ENCODE data around the gene ZNF804B.

The ZNF804B gene

DNA sequence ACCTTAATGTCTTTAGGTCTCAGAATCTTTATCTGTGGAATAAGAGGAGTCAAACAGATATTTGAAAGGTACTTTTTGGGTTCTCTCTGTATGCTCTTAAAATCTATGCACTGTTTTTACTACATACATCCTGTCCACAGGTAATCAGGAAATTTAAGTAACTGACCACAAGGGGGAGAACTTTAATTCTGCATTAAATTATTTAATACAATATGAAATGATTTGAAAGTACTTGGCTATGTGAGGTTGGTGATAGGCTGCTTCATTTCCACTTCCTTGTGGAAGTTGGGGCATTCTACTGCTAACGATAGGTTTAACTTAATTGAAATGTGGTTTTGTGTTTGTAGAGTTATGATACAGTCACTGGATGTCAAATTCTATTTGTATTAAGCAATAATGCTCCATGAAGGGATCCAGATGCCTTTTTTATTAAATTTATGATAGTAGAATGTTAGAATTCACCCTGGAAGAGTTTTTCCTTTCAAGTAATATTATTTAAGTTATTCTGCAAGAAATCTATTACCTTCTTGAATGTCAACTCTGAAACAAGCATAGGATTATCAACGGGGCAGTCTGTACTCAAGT, 30.1 kb downstream of the ZNF804B start:
- Histone ChIP-seq H3K27me3 (ENCODE audit: insufficient read depth, low read length) (no peaks in the 10 kb centered on the region), H3K4me1 (ENCODE audit: insufficient read depth, low read length) (no peaks in the 10 kb centered on the region), H3K9me3 (ENCODE audit: low read length) (no peaks in the 10 kb centered on the region), H3K4me3 (ENCODE audit: low read length) (no peak overlapping the region), H2AFZ (ENCODE audit: low read depth, low read length) (no peak overlapping the region), H3K36me3 (ENCODE audit: insufficient read depth, low read length) (no peaks in the 10 kb centered on the region)

DNA sequence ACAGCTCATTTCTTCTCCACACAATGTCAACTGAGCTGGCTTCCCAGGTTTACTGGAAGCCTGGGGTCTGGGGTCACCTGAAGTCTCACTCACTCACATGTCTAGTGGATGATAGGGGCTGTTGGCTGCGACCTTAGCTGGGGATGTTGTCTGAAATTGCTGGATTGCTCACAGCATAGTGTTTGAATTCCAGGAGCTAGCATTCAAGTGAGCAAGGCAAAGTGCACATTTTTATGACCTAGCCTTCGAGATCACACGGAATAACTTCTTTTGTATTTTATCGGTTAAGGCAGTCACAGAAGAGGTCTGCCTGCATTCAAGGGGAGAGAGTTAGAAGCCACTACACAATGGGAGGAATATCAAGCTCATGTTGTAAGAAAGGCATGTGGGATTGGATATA, 32.4 kb downstream of the ZNF804B start:
- Histone ChIP-seq H3K4me3 (ENCODE audit: low read length) (no peak overlapping the region), H2AFZ (ENCODE audit: low read depth, low read length) (no peak overlapping the region), H3K9me3 (ENCODE audit: low read length) (no peaks in the 10 kb centered on the region), H3K4me1 (ENCODE audit: insufficient read depth, low read length) (no peaks in the 10 kb centered on the region), H3K36me3 (ENCODE audit: insufficient read depth, low read length) (no peaks in the 10 kb centered on the region), H3K27me3 (ENCODE audit: insufficient read depth, low read length) (no peaks in the 10 kb centered on the region)

DNA sequence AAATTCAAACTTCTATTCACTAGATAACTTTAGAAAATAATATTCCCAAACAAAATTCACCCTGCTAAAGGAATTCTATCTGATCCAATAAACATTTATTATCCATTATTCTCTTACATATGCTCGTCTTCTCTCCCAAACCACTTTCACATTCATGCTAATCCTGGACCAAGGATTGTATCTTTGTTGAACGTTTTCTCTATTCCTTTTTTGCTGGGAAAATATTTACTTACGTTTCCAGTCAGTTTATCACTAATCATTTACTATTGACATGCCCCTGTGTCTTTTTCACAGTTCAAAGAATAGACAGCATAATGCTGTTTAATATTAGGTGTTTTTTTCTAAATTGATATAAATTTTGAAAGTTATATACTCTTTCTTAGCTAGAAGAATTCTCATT, 32.9 kb downstream of the ZNF804B start:
- no peaks in the 10 kb centered on the region for H3K9me3 ChIP-seq (ENCODE audit: low read length)
- no peaks in the 10 kb centered on the region for H3K36me3 ChIP-seq (ENCODE audit: insufficient read depth, low read length)
- no peak overlapping the region for H2AFZ ChIP-seq (ENCODE audit: low read depth, low read length)
- no peaks in the 10 kb centered on the region for H3K27me3 ChIP-seq (ENCODE audit: insufficient read depth, low read length)
- no peaks in the 10 kb centered on the region for H3K4me1 ChIP-seq (ENCODE audit: insufficient read depth, low read length)
- H3K4me3 ChIP-seq (ENCODE audit: low read length): no peak overlapping the region

DNA sequence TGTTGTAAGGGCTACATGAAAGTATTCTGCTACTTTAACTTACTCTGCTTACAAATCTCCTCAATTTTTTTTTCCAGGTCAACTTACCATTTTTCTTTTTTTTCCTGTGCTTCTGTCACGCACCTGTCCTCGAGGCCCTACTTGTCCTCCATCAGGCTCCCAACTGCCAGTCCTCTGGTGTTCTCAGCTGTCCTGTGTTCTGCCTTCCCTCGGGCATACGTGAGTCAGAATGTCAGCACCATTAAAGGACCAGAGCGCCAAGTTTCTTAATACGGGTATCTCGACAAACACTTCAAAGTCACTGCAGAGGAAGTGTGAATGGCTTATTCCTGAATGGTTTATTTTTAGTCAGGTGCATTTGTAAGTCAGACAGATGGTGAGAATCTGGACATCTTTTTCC, 36.1 kb downstream of the ZNF804B start, which contains the start of gene TEX47:
TSS of gene TEX47 (minus strand) at position 185 of the 400 bp plus-strand sequence. CDS start 795 bp downstream, outside the sequence.
- H3K4me1 ChIP-seq (ENCODE audit: insufficient read depth, low read length): no peaks in the 10 kb centered on the region
- no peak within 1 kb of the TSS for H2AFZ ChIP-seq (ENCODE audit: low read depth, low read length)
- H3K9me3 ChIP-seq (ENCODE audit: low read length): no peaks in the 10 kb centered on the region
- H3K36me3 ChIP-seq (ENCODE audit: insufficient read depth, low read length): no peaks in the 10 kb centered on the region
- H3K4me3 ChIP-seq (ENCODE audit: low read length): no peak within 1 kb of the TSS
- no peaks in the 10 kb centered on the region for H3K27me3 ChIP-seq (ENCODE audit: insufficient read depth, low read length)

DNA sequence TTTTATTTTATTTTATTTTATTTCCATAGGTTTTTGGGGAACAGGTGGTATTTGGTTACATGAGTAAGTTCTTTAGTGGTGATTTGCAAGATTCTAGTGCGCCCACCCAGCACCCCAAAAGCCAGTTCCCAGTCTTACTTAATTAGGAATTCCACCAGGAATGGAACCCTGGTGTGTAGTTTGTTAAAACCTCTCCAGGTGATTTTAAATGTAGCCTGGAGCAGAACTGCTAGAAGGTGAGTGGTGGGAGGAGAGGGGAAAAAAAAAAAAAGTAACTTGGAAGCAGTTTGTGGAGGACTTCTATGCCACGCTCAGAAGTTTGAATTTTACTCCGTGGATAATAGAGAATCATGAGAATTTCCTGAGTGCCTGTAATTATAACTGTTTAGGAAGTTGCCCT, 41.5 kb downstream of the ZNF804B start:
- Histone ChIP-seq H3K9me3 (ENCODE audit: low read length) (no peaks in the 10 kb centered on the region), H3K27me3 (ENCODE audit: insufficient read depth, low read length) (no peaks in the 10 kb centered on the region), H3K36me3 (ENCODE audit: insufficient read depth, low read length) (no peaks in the 10 kb centered on the region), H3K4me3 (ENCODE audit: low read length) (no peak overlapping the region), H2AFZ (ENCODE audit: low read depth, low read length) (no peak overlapping the region), H3K4me1 (ENCODE audit: insufficient read depth, low read length) (no peaks in the 10 kb centered on the region)

DNA sequence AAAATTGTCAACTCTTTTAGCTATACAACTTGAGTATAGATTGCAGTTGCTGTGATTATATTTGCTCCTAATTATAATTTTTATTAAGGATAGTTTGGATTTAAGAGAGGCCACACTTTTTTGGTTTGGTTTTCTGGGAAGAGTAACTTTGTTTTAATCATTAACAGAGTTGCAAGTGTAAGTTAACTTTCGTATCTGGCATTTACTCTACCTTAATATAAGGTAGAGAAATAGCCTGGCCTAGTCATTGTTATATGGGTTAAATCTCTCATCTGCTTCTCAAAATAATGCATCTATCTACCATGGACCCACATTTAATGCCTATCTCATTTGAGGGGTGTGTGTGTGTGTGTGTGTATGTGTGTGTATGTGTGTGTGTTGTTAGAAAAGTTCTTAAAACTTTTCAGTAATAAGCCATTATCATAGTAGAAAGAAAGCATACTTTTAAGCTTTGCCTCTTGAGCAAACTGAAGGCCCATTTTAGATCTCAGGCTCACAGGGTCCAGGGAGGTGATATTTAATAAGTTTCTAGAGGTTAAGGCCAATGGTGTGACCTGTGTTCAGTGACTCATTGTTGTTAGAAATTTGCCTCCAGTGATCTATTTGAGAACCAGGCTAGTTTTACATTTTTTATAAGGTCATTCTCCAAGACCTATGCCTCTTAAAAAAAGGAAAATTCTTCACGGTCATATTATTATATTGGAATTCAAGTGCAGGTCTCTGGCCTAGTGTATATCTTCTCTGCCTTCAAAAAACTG, 47.0 kb downstream of the ZNF804B start:
- no peaks in the 10 kb centered on the region for H3K36me3 ChIP-seq (ENCODE audit: insufficient read depth, low read length)
- H3K4me3 ChIP-seq (ENCODE audit: low read length): no peak overlapping the region
- no peaks in the 10 kb centered on the region for H3K4me1 ChIP-seq (ENCODE audit: insufficient read depth, low read length)
- no peak overlapping the region for H2AFZ ChIP-seq (ENCODE audit: low read depth, low read length)
- no peaks in the 10 kb centered on the region for H3K9me3 ChIP-seq (ENCODE audit: low read length)
- no peaks in the 10 kb centered on the region for H3K27me3 ChIP-seq (ENCODE audit: insufficient read depth, low read length)

DNA sequence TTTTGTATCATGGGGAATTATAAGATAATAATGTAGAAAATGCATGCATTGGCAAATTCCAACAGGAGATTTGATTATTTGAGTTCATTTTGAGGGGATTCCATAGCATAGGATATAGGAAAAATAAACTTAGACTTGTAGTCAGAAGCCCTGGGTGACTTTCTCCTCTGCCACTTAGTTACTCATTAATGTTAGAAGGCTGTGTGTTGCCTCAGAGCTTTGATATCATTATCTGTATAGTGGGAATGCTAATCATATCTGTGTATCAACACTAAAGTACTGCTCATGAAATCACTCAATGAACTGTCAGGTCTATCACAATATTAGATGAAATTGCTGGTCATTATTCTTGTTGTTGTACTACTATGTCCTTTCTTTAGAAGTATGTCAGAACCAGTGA, 59.1 kb downstream of the ZNF804B start:
- H3K9me3 ChIP-seq (ENCODE audit: low read length): no peaks in the 10 kb centered on the region
- H3K36me3 ChIP-seq (ENCODE audit: insufficient read depth, low read length): no peaks in the 10 kb centered on the region
- no peaks in the 10 kb centered on the region for H3K27me3 ChIP-seq (ENCODE audit: insufficient read depth, low read length)
- H3K4me1 ChIP-seq (ENCODE audit: insufficient read depth, low read length): no peaks in the 10 kb centered on the region
- H2AFZ ChIP-seq (ENCODE audit: low read depth, low read length): no peak overlapping the region
- H3K4me3 ChIP-seq (ENCODE audit: low read length): no peak overlapping the region

DNA sequence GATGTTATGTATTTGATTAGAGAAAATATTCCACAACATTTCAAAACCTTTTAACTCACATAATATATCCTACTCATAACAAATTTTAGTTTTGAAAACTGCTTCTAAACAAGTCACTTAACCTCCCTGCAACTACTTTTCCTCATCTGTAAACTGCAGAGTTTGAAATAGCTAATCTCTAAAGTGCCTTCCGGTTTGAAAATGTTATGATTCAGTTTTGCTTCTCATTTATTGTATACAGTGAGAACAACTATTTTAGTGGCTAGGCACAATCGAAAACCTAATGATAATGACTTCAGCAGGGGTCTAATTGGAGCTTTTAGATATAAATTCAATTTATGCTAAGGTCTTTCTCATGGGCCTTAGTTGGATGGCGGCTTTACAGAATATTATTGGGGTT, 66.7 kb downstream of the ZNF804B start:
- Histone ChIP-seq H3K9me3 (ENCODE audit: low read length) (no peaks in the 10 kb centered on the region), H2AFZ (ENCODE audit: low read depth, low read length) (no peak overlapping the region), H3K27me3 (ENCODE audit: insufficient read depth, low read length) (no peaks in the 10 kb centered on the region)

DNA sequence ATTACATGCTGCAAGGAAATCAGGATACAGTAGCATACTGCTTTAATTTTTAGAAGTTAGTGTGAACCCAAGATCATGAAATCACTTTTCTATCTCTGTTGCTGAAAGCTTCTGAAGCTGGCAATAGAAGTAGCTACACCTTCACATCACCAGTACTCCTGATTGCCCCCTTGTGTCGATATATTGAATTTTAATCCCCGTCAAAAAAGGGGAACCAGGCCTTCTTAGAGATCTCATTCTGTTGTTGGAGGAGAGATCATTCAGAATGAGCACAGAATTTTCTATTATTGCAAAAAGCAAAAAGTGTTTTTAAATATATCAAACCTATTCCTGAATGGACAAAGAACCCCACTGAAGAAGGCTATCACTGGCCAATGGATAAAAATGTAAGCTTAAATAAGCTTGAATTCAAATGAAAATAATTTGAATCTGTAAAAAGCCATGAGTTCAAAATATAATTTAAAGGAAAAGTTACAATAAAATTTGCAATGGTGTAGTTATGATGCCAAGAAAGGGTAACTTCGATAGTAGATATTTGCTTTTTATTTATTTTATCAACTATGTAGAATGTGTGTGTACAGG, 75.7 kb downstream of the ZNF804B start:
- Histone ChIP-seq H3K27me3 (ENCODE audit: insufficient read depth, low read length) (no peaks in the 10 kb centered on the region), H3K4me3 (ENCODE audit: low read length) (no peak overlapping the region)

More for the DNA sequence above, 66.7 kb downstream of the ZNF804B start:
- Histone ChIP-seq H3K4me3 (ENCODE audit: low read length) (no peak overlapping the region), H3K4me1 (ENCODE audit: insufficient read depth, low read length) (no peaks in the 10 kb centered on the region), H3K36me3 (ENCODE audit: insufficient read depth, low read length) (no peaks in the 10 kb centered on the region)

DNA sequence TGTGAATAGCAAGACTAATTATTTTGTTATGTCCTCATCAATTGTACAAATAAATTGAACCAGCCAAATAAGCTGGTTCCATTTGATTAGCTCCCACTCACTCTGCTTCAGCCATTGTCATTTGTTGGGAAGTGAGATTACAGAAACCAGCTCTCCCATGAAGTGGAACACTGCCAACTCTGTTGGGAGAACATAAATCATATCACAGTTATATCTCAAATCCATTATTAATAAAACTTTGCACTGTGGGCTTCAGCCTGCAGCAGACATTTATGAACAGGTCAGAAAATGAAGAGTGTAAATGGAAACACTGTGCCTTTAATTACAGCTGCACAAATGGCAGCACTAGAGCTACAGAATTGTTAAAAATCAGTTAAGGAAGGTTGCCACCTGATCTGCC, 82.7 kb downstream of the ZNF804B start:
- H3K27me3 ChIP-seq (ENCODE audit: insufficient read depth, low read length): no peaks in the 10 kb centered on the region
- no peak overlapping the region for H2AFZ ChIP-seq (ENCODE audit: low read depth, low read length)
- no peaks in the 10 kb centered on the region for H3K4me1 ChIP-seq (ENCODE audit: insufficient read depth, low read length)
- no peaks in the 10 kb centered on the region for H3K36me3 ChIP-seq (ENCODE audit: insufficient read depth, low read length)
- H3K9me3 ChIP-seq (ENCODE audit: low read length): no peaks in the 10 kb centered on the region
- H3K4me3 ChIP-seq (ENCODE audit: low read length): no peak overlapping the region

More for the DNA sequence above, 75.7 kb downstream of the ZNF804B start:
- Histone ChIP-seq H3K4me1 (ENCODE audit: insufficient read depth, low read length) (no peaks in the 10 kb centered on the region), H2AFZ (ENCODE audit: low read depth, low read length) (no peak overlapping the region), H3K36me3 (ENCODE audit: insufficient read depth, low read length) (no peaks in the 10 kb centered on the region), H3K9me3 (ENCODE audit: low read length) (no peaks in the 10 kb centered on the region)

DNA sequence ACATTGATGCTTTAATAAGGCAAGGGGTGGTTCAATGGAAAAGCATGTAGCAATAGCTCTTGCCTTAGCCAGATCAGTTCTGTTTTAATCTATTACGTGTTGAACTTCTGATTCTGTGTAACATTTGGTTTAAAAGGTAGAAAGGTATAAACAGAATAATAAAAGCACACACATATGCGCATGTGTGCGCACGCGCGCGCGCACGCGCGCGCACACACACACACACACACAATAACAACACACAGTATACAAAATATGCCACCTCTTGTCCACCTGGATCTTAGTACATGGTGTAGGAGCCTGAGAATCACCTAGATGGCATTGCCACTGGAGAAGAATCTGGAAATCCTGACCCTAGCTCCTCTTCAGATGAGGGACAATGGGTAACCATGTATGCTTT, 85.6 kb downstream of the ZNF804B start:
- H3K36me3 ChIP-seq (ENCODE audit: insufficient read depth, low read length): no peaks in the 10 kb centered on the region
- no peaks in the 10 kb centered on the region for H3K4me1 ChIP-seq (ENCODE audit: insufficient read depth, low read length)
- no peak overlapping the region for H3K4me3 ChIP-seq (ENCODE audit: low read length)
- H3K9me3 ChIP-seq (ENCODE audit: low read length): no peaks in the 10 kb centered on the region
- no peak overlapping the region for H2AFZ ChIP-seq (ENCODE audit: low read depth, low read length)
- H3K27me3 ChIP-seq (ENCODE audit: insufficient read depth, low read length): no peaks in the 10 kb centered on the region

DNA sequence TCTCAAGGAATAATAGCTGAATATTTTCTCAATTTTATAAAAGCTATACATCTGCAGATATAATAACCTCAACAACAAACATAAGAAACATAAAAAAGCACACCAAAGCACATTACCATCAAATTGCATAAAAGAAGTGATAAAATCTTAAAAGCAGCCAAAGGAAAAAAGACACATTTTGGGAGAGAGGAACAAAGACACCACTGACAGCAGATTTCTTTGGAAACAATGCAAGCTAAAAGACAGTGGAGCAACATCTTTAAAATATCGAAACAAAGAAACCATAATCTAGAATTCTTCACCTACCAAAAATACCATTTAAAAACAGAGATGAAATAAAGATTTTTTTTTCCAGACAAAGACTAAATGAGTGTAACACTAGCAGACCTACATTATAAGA, 91.7 kb downstream of the ZNF804B start:
- H3K27me3 ChIP-seq (ENCODE audit: insufficient read depth, low read length): no peaks in the 10 kb centered on the region
- no peak overlapping the region for H3K4me3 ChIP-seq (ENCODE audit: low read length)
- H3K36me3 ChIP-seq (ENCODE audit: insufficient read depth, low read length): no peaks in the 10 kb centered on the region
- H2AFZ ChIP-seq (ENCODE audit: low read depth, low read length): no peak overlapping the region
- H3K9me3 ChIP-seq (ENCODE audit: low read length): no peaks in the 10 kb centered on the region
- H3K4me1 ChIP-seq (ENCODE audit: insufficient read depth, low read length): no peaks in the 10 kb centered on the region

DNA sequence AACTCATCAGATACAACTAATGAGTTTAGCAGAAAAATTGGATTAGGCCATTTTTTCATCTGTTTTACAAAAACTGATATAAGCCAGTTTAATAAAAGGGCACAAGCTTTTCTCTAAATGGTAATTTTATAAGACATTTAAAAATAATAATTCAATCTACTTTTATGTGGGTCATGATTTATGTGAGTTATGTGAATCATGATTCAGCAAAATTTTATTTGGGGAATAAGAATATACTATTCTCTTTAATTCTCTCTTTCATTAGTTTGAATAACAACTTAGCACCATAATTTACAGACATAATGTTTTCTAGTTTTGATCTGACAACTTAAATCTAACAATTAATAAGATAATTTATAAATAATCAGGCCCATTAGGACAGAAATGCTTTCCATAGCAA, 99.8 kb downstream of the ZNF804B start:
- no peak overlapping the region for H2AFZ ChIP-seq (ENCODE audit: low read depth, low read length)
- no peaks in the 10 kb centered on the region for H3K27me3 ChIP-seq (ENCODE audit: insufficient read depth, low read length)
- H3K9me3 ChIP-seq (ENCODE audit: low read length): no peaks in the 10 kb centered on the region
- H3K4me3 ChIP-seq (ENCODE audit: low read length): no peak overlapping the region
- H3K36me3 ChIP-seq (ENCODE audit: insufficient read depth, low read length): no peaks in the 10 kb centered on the region
- no peaks in the 10 kb centered on the region for H3K4me1 ChIP-seq (ENCODE audit: insufficient read depth, low read length)
